Ishikawa (cell line): ENCODE results near the gene MAOB.

Experiments used
- CEBPB ChIP-seq: IDR thresholded peaks from 2 replicates; pipeline ENCODE4 v1.6.1; 2012
- CREB1 ChIP-seq: IDR thresholded peaks from 2 replicates; pipeline ENCODE4 v1.6.1; 2012; ENCODE audit warnings: low read depth
- EGR1 ChIP-seq: IDR thresholded peaks from 2 replicates; pipeline ENCODE4 v1.6.1; 2012
- EP300 ChIP-seq: IDR thresholded peaks from 2 replicates; pipeline ENCODE4 v1.6.1; 2012; ENCODE audit warnings: borderline replicate concordance
- FOXM1 ChIP-seq: IDR thresholded peaks from 2 replicates; pipeline ENCODE4 v1.6.1; 2012; ENCODE audit warnings: low read depth, borderline replicate concordance
- MAX ChIP-seq: IDR thresholded peaks from 2 replicates; pipeline ENCODE4 v1.6.1; 2012
- NFIC ChIP-seq: IDR thresholded peaks from 2 replicates; pipeline ENCODE4 v1.6.1; 2012
- RAD21 ChIP-seq: IDR thresholded peaks from 2 replicates; pipeline ENCODE4 v1.6.1; 2012; ENCODE audit warnings: low read depth
- REST ChIP-seq: IDR thresholded peaks from 2 replicates; pipeline ENCODE4 v1.6.1; 2012; ENCODE audit warnings: low read depth, mild to moderate bottlenecking
- TAF1 ChIP-seq: IDR thresholded peaks from 2 replicates; pipeline ENCODE4 v1.6.1; 2012; ENCODE audit warnings: low read depth, mild to moderate bottlenecking
- TCF12 ChIP-seq: IDR thresholded peaks from 2 replicates; pipeline ENCODE4 v1.6.1; 2012; ENCODE audit warnings: low read depth
- TEAD4 ChIP-seq: IDR thresholded peaks from 2 replicates; pipeline ENCODE4 v1.6.1; 2012
- USF1 ChIP-seq: IDR thresholded peaks from 2 replicates; pipeline ENCODE4 v1.6.1; 2012
- YY1 ChIP-seq: IDR thresholded peaks from 2 replicates; pipeline ENCODE4 v1.6.1; 2012; ENCODE audit warnings: low read depth
- ZBTB7A ChIP-seq: IDR thresholded peaks from 2 replicates; pipeline ENCODE4 v1.6.1; 2012; ENCODE audit warnings: low read depth

Gene MAOB

GRCh38 chrX:43756076-43756475 lies 126.2 kb downstream of the MAOB start:
- TF ChIP-seq CEBPB (no peak), TCF12 (no peak), TAF1 (no peak), EP300 (no peak), NFIC (no peak), YY1 (no peak), MAX (no peak), REST (no peak), USF1 (no peak)

GRCh38 chrX:43753637-43754036 lies 128.6 kb downstream of the MAOB start:
- TF ChIP-seq EGR1 = no peak
- no peak for TF ChIP-seq REST

GRCh38 chrX:43750248-43750676 lies 132.0 kb downstream of the MAOB start:
- TF ChIP-seq TCF12 (no peak), RAD21 (peak; percentile 76)

GRCh38 chrX:43747476-43747875 lies 134.8 kb downstream of the MAOB start:
- TF ChIP-seq YY1 (no peak), MAX (no peak), CEBPB (no peak), FOXM1 (no peak), TCF12 (no peak), ZBTB7A (no peak), CREB1 (no peak), TEAD4 (no peak), REST (no peak), NFIC (no peak), RAD21 (no peak)

GRCh38 chrX:43745938-43746721 lies 136.1 kb downstream of the MAOB start:
- TF ChIP-seq TEAD4 (no peak), EP300 (no peak), ZBTB7A (no peak), TAF1 (no peak), USF1 (no peak), NFIC (no peak), YY1 (no peak), EGR1 (no peak), RAD21 (no peak), CEBPB (no peak), REST (no peak), FOXM1 (no peak), MAX (no peak)
